Liver (tissue), 9 donors: ENCODE results near the gene MCCC1. TPM values are rescaled to one million over a fixed set of nuclear protein-coding genes. Genes with fewer than 3 reads are reported as not detected.

Experiments used
- DNase-seq: peaks from one replicate; pipeline ENCODE4 v3.0.0-alpha.2; 2017; ENCODE audit warnings: low spot score
- H3K27ac ChIP-seq, 2 donors: one replicate each; pipeline ENCODE4 v1.7.0; 2013; ENCODE audit warnings: inconsistent platforms in 2 of 2, low read length in 2 of 2, control low read depth in 1 of 2, low read depth in 1 of 2, mild to moderate bottlenecking in 1 of 2
- H3K27me3 ChIP-seq, 4 donors: one replicate each; pipeline versions ENCODE4 v1.6.1 to v1.7.0; 2013; ENCODE audit warnings: low read length in 3 of 4, inconsistent platforms in 1 of 4, mild to moderate bottlenecking in 1 of 4, moderate library complexity in 1 of 4; ENCODE audit not compliant: control insufficient read depth in 4 of 4, insufficient read depth in 4 of 4
- H3K36me3 ChIP-seq, 4 donors: one replicate each; pipeline versions ENCODE4 v1.6.1 to v1.7.0; 2013; ENCODE audit warnings: low read length in 3 of 4, mild to moderate bottlenecking in 3 of 4, low read depth in 1 of 4, moderate library complexity in 1 of 4; ENCODE audit not compliant: control insufficient read depth in 4 of 4, insufficient read depth in 3 of 4
- H3K4me1 ChIP-seq, 4 donors: one replicate each; pipeline versions ENCODE4 v1.6.1 to v1.7.0; 2013; ENCODE audit warnings: low read length in 3 of 4, mild to moderate bottlenecking in 3 of 4, moderate library complexity in 1 of 4; ENCODE audit not compliant: control insufficient read depth in 4 of 4, insufficient read depth in 4 of 4
- H3K4me3 ChIP-seq, 3 donors: one replicate each; pipeline versions ENCODE4 v1.6.1 to v1.7.0; 2013; ENCODE audit warnings: low read length in 3 of 3, control low read depth in 1 of 3, low read depth in 1 of 3, mild to moderate bottlenecking in 1 of 3
- H3K9ac ChIP-seq, 2 donors: one replicate each; pipeline ENCODE4 v1.7.0; 2013; ENCODE audit warnings: low read length in 2 of 2, mild to moderate bottlenecking in 2 of 2, moderate library complexity in 2 of 2, control low read depth in 1 of 2, low read depth in 1 of 2
- H3K9me3 ChIP-seq, 4 donors: one replicate each; pipeline versions ENCODE4 v1.6.1 to v1.7.0; 2013; ENCODE audit warnings: low read length in 3 of 4; ENCODE audit not compliant: control insufficient read depth in 4 of 4
- FOXA1 ChIP-seq: IDR thresholded peaks from 2 replicates; pipeline ENCODE4 v1.6.1; 2016; ENCODE audit warnings: antibody characterized with exemption
- FOXA2 ChIP-seq: IDR thresholded peaks from 2 replicates; pipeline ENCODE4 v1.6.1; 2016; ENCODE audit warnings: antibody characterized with exemption
- GABPA ChIP-seq, 2 donors: IDR thresholded peaks in 1 of 2; conservative IDR thresholded peaks in 1 of 2; 2 replicates each; pipeline ENCODE4 v1.6.1; 2016; ENCODE audit warnings: antibody characterized with exemption in 2 of 2, mild to moderate bottlenecking in 1 of 2, moderate library complexity in 1 of 2
- HNF4A ChIP-seq, 2 donors: conservative IDR thresholded peaks; 2 replicates each; pipeline ENCODE4 v1.6.1; 2016; ENCODE audit warnings: antibody characterized with exemption in 2 of 2, mild to moderate bottlenecking in 2 of 2
- HNF4G ChIP-seq: IDR thresholded peaks from 2 replicates; pipeline ENCODE4 v1.6.1; 2016; ENCODE audit warnings: antibody characterized with exemption
- JUND ChIP-seq, 2 donors: IDR thresholded peaks; 2 replicates each; pipeline ENCODE4 v1.6.1; 2016; ENCODE audit warnings: antibody characterized with exemption in 2 of 2
- NR2F2 ChIP-seq: IDR thresholded peaks from 2 replicates; pipeline ENCODE4 v1.6.1; 2016; ENCODE audit warnings: antibody characterized with exemption
- RAD21 ChIP-seq, 2 donors: IDR thresholded peaks; 2 replicates each; pipeline ENCODE4 v1.6.1; 2016; ENCODE audit warnings: antibody characterized with exemption in 2 of 2, mild to moderate bottlenecking in 2 of 2
- REST ChIP-seq: IDR thresholded peaks from 2 replicates; pipeline ENCODE4 v1.6.1; 2016; ENCODE audit warnings: antibody characterized with exemption, mild to moderate bottlenecking
- SP1 ChIP-seq: IDR thresholded peaks from 2 replicates; pipeline ENCODE4 v1.6.1; 2018; ENCODE audit warnings: antibody characterized with exemption, mild to moderate bottlenecking
- TAF1 ChIP-seq: conservative IDR thresholded peaks from 2 replicates; pipeline ENCODE4 v1.6.1; 2016; ENCODE audit warnings: antibody characterized with exemption, mild to moderate bottlenecking
- YY1 ChIP-seq: IDR thresholded peaks from 2 replicates; pipeline ENCODE4 v1.6.1; 2016; ENCODE audit warnings: antibody characterized with exemption, mild to moderate bottlenecking
- WGBS: extraction: QIAGEN DNeasy Blood & Tissue Kit; methylation state at CpG from one replicate; pipeline ENCODE4 v1.1.7; 2013; 5-methylcytosine and 5-hydroxymethylcytosine counted together
- polyA plus RNA-seq, 2 donors: library from polyadenylated mRNA; stranded (reverse) in 1 of 2; unstranded in 1 of 2; fragments of 200-250 nt in 1 of 2; fragments of >200 nt in 1 of 2; fragmentation: Nextera tagmentation in 1 of 2; extraction: Ambion mirVana in 1 of 2; gene quantifications; one replicate each; pipeline versions ENCODE4 v1.2.1 to v1.2.3, GENCODE V29; 2013 to 2015
- total RNA-seq, 2 donors: library from RNA; depleted of rRNA; stranded (reverse); fragments of >200 nt; gene quantifications; one replicate each; pipeline ENCODE4 v1.2.3, GENCODE V29; 2014
- TF ChIP-seq, protein P1 (sequence below): IDR thresholded peaks from 2 replicates; pipeline ENCODE4 v1.6.1; 2016; ENCODE audit warnings: antibody characterized with exemption
- TF ChIP-seq, protein P2 (sequence below): IDR thresholded peaks from 2 replicates; pipeline ENCODE4 v1.6.1; 2016; ENCODE audit warnings: antibody characterized with exemption
- TF ChIP-seq, protein P3 (sequence below): IDR thresholded peaks from 2 replicates; pipeline ENCODE4 v1.6.1; 2016; ENCODE audit warnings: antibody characterized with exemption
- donor health status: healthy.
- donor health status: healthy.
- donor health status: healthy.
- donor health status: healthy.
- donor health status: healthy.

MCCC1 gene
- total and polyA plus RNA-seq, 4 donors, result 23.4 to 40.0 (median 34.5) TPM

DNA sequence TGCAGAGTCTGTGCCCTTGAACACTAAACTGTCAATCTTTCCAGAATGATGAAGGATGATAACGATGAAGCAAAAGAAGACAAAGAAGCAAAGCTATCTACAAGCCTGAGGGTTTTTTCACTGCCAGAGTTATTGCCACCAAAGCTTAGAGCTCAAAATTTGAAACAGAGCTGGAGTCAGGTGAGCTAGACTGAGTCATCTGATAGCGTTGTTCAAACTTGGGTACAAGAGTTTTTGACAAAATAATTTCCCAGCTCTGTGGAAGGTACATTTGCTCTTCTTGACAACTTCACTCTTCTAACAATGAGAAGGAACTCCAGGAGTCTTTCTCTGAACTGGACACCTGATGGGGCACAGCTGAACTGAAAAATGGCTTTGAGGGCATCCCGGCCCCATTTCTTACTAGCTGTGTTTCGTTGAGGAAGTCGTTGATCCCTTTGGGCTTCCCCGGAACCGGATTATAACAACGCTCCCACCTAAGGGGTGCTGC lies 715 bp downstream of the MCCC1 start:
- Histone ChIP-seq H3K27ac (peak overlapping the region; percentile 88), H3K27me3 (no peaks in the 10 kb centered on the region), H3K36me3 (peaks cover 0 to 1% (median 0%) of the 10 kb centered on the region in 4 donors), H3K4me1 (peaks cover 4 to 18% (median 15%) of the 10 kb centered on the region in 4 donors), H3K4me3 (peak overlapping the region; percentile 83 to 89 (median 86)), H3K9ac (peak overlapping the region; percentile 73 to 79), H3K9me3 (no peaks in the 10 kb centered on the region)
- 6% methylated on average over 8 of the region's 8 CpGs for WGBS
- no peak for DNase-seq
- TF ChIP-seq, protein P1, sequence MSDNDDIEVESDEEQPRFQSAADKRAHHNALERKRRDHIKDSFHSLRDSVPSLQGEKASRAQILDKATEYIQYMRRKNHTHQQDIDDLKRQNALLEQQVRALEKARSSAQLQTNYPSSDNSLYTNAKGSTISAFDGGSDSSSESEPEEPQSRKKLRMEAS, result no peak
- TF ChIP-seq NR2F2, result no peak
- no peak for TF ChIP-seq TAF1
- TF ChIP-seq FOXA2, result no peak

GRCh38 chr3:183094711-183095110 lies 4.6 kb downstream of the MCCC1 start:
- H3K9me3 ChIP-seq, result no peaks in the 10 kb centered on the region
- no peaks in the 10 kb centered on the region for H3K27me3 ChIP-seq
- H3K36me3 ChIP-seq, result peaks cover 1 to 26% (median 10%) of the 10 kb centered on the region in 4 donors
- H3K4me3 ChIP-seq, result no peak overlapping the region
- DNase-seq, result no peak
- TF ChIP-seq HNF4A (conservative IDR thresholded peaks at IDR 0.05) (no peak), JUND (IDR thresholded peaks at IDR 0.05) (peak in 1 of 2 donors; percentile 32), SP1 (no peak), HNF4G (no peak), FOXA2 (no peak), NR2F2 (no peak), RAD21 (IDR thresholded peaks at IDR 0.05) (no peak)
- TF ChIP-seq, protein P1, result no peak
- H3K9ac ChIP-seq, result no peak overlapping the region
- no peak overlapping the region for H3K27ac ChIP-seq
- 82% methylated on average over 4 of the region's 4 CpGs for WGBS
- peaks cover 4 to 10% (median 8%) of the 10 kb centered on the region in 4 donors for H3K4me1 ChIP-seq

- no peaks in the 10 kb centered on the region for H3K27me3 ChIP-seq
- WGBS, result 95% methylated on average over 8 of the region's 8 CpGs
- no peak overlapping the region for H3K27ac ChIP-seq
- H3K36me3 ChIP-seq, result peaks cover 3 to 34% (median 17%) of the 10 kb centered on the region in 4 donors
- H3K4me1 ChIP-seq, result no peaks in the 10 kb centered on the region
- H3K9me3 ChIP-seq, result no peaks in the 10 kb centered on the region
- no peak overlapping the region for H3K4me3 ChIP-seq
- DNase-seq, result no peak
- no peak overlapping the region for H3K9ac ChIP-seq
- TF ChIP-seq HNF4G, result no peak
Measured at GRCh38 chr3:183092256-183092655, 7.0 kb downstream of the MCCC1 start.

GRCh38 chr3:183087184-183087583 lies 12.1 kb downstream of the MCCC1 start:
- H3K27me3 ChIP-seq, result no peaks in the 10 kb centered on the region
- H3K4me1 ChIP-seq, result no peaks in the 10 kb centered on the region
- no peak overlapping the region for H3K9ac ChIP-seq
- no peak overlapping the region for H3K4me3 ChIP-seq
- H3K27ac ChIP-seq, result no peak overlapping the region
- peaks cover 5 to 58% (median 36%) of the 10 kb centered on the region in 4 donors for H3K36me3 ChIP-seq
- DNase-seq, result no peak
- no peaks in the 10 kb centered on the region for H3K9me3 ChIP-seq
- WGBS, result 87% methylated on average over 2 of the region's 2 CpGs
- TF ChIP-seq REST, result no peak
- no peak for TF ChIP-seq FOXA1
- no peak for TF ChIP-seq YY1
- TF ChIP-seq, protein P2, sequence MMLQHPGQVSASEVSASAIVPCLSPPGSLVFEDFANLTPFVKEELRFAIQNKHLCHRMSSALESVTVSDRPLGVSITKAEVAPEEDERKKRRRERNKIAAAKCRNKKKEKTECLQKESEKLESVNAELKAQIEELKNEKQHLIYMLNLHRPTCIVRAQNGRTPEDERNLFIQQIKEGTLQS, result no peak
- TF ChIP-seq FOXA2, result no peak
- no peak for TF ChIP-seq RAD21 (IDR thresholded peaks at IDR 0.05)
- TF ChIP-seq, protein P3, sequence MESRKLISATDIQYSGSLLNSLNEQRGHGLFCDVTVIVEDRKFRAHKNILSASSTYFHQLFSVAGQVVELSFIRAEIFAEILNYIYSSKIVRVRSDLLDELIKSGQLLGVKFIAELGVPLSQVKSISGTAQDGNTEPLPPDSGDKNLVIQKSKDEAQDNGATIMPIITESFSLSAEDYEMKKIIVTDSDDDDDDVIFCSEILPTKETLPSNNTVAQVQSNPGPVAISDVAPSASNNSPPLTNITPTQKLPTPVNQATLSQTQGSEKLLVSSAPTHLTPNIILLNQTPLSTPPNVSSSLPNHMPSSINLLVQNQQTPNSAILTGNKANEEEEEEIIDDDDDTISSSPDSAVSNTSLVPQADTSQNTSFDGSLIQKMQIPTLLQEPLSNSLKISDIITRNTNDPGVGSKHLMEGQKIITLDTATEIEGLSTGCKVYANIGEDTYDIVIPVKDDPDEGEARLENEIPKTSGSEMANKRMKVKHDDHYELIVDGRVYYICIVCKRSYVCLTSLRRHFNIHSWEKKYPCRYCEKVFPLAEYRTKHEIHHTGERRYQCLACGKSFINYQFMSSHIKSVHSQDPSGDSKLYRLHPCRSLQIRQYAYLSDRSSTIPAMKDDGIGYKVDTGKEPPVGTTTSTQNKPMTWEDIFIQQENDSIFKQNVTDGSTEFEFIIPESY, result no peak
- TF ChIP-seq GABPA (IDR thresholded peaks at IDR 0.05 in 1 of 2, conservative IDR thresholded peaks at IDR 0.05 in 1 of 2), result no peak
- TF ChIP-seq JUND (IDR thresholded peaks at IDR 0.05), result no peak
- TF ChIP-seq HNF4G, result no peak
